ENCODE measurements around the gene MAP2K3. TPM values are rescaled to one million over a fixed set of nuclear protein-coding genes. Genes with fewer than 3 reads are reported as not detected.

MAP2K3 gene
- total RNA-seq, 2 donors from 2014 or later = 37.8 to 43.8 TPM

- Histone ChIP-seq H3K27me3 (no peaks in the 10 kb centered on the region), H3K27ac (peak overlapping the region; percentile 22 to 47), H3K4me3 (no peak overlapping the region), H3K9me3 (no peaks in the 10 kb centered on the region), H3K4me1 (peaks cover 0 to 66% of the 10 kb centered on the region in 2 donors), H3K36me3 (peaks cover 4% of the 10 kb centered on the region)
- no peak for DNase-seq (ENCODE audit: low spot score)
- no peak for TF ChIP-seq CTCF (IDR thresholded peaks at IDR 0.05)
Observed at GRCh38 chr17:21247552-21248258, 36.8 kb upstream of the MAP2K3 start.

DNA sequence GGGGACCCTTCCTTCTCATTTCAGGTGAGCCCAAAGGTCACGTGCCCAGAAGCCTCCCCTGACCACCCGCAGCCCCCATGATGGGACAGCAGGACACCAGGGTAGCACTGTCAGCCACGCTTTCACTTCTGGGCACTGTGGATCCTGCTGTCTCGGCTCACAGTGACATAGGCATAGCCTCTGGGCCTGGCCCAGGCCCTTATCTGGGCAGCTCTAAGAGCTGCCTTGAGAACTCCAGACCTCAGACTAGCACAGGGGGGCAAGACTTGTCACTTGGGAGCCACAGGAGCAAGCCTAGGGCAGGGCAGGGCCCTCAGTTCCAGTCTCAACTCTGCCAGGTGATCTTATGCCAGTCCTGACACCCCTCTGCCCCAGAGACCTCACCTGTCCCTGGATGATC lies 36.0 kb upstream of the MAP2K3 start:
- Histone ChIP-seq H3K4me3 (no peak overlapping the region), H3K27ac (peak overlapping the region; percentile 24 to 47), H3K9me3 (no peaks in the 10 kb centered on the region), H3K4me1 (peaks cover 0 to 59% of the 10 kb centered on the region in 2 donors), H3K36me3 (no peaks in the 10 kb centered on the region), H3K27me3 (no peaks in the 10 kb centered on the region)
- TF ChIP-seq CTCF (IDR thresholded peaks at IDR 0.05) = no peak
- DNase-seq (ENCODE audit: low spot score) = no peak

DNA sequence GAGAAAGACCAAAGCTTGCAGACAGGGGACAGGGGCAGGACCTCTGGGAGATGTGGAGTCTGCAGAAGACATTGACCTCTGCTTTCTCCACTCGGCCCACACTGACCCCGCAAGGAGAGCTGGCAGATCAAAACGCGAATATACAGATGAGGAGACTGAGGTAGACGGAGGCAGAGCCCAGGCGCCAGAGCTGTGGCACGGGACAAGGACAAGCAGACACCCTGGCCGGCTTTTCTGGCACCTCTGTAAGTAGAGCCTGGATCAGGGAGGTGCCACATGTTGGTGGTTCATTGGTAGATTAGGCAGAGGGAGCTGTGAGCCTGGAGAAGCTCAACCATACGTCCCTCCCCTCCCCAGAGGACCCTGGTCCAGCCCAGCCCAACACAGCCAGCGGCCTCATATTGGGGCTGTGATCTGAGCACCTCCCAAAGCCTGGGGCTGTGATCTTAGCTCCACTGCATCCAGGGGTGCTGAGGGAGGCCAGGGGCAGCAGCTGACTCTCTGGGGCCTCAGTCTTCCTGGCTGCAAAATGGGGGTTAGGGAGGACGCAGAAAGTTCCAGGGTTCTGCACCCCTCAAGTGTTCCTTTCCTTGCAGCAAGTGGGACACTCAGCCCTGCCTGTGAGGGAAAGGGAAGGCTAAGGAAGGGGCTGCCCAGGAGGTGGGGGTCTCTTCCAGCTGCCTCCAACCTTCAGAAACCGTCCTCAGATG lies 35.3 kb upstream of the MAP2K3 start:
- Histone ChIP-seq H3K9me3 (no peaks in the 10 kb centered on the region), H3K4me3 (no peak overlapping the region), H3K36me3 (no peaks in the 10 kb centered on the region), H3K27me3 (no peaks in the 10 kb centered on the region), H3K4me1 (peaks cover 0 to 62% of the 10 kb centered on the region in 2 donors), H3K27ac (peak overlapping the region; percentile 24 to 47)
- DNase-seq (ENCODE audit: low spot score) = no peak
- TF ChIP-seq CTCF (IDR thresholded peaks at IDR 0.05) = no peak

- no peak for DNase-seq (ENCODE audit: low spot score)
- peaks cover 0 to 62% of the 10 kb centered on the region in 2 donors for H3K4me1 ChIP-seq
- H3K27me3 ChIP-seq = no peaks in the 10 kb centered on the region
- peak overlapping the region; percentile 76 to 78 for H3K27ac ChIP-seq
- no peak for TF ChIP-seq CTCF (IDR thresholded peaks at IDR 0.05)
- no peaks in the 10 kb centered on the region for H3K9me3 ChIP-seq
- H3K4me3 ChIP-seq = no peak overlapping the region
- H3K36me3 ChIP-seq = no peaks in the 10 kb centered on the region
Observed at GRCh38 chr17:21249920-21250703, 34.4 kb upstream of the MAP2K3 start.

DNA sequence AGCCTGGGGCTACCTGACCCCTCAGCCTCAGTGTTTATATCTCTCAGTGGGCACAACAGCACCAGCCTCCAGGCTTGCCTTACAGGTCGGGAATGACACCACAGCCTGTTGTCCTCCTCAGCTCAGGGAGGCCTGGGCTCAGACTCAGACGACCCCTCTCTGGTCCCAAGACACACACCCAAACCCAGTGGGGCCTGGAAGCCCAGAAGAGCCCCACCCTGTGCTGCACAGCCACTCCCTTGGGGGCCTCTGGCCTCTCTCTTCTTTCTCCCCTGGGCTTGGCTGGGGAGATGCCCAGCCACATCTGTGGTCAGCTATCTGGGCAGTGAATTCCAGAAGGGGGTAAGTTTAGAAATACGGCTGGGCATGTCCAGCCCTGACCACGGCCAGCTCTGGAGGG lies 33.7 kb upstream of the MAP2K3 start:
- no peaks in the 10 kb centered on the region for H3K27me3 ChIP-seq
- peak overlapping the region; percentile 76 to 78 for H3K27ac ChIP-seq
- DNase-seq (ENCODE audit: low spot score) = no peak
- no peaks in the 10 kb centered on the region for H3K9me3 ChIP-seq
- H3K4me3 ChIP-seq = no peak overlapping the region
- no peak for TF ChIP-seq CTCF (IDR thresholded peaks at IDR 0.05)
- H3K36me3 ChIP-seq = no peaks in the 10 kb centered on the region
- peaks cover 0 to 59% of the 10 kb centered on the region in 2 donors for H3K4me1 ChIP-seq

Data from right atrium auricular region (tissue), 2 donors.